ENCODE data around the gene ZNF511. TPM values are rescaled to one million over a fixed set of nuclear protein-coding genes. Genes with fewer than 3 reads are reported as not detected.
A peak's percentile ranks its signal among the peaks of the same experiment; 100 is the strongest.

ZNF511 gene, protein sequence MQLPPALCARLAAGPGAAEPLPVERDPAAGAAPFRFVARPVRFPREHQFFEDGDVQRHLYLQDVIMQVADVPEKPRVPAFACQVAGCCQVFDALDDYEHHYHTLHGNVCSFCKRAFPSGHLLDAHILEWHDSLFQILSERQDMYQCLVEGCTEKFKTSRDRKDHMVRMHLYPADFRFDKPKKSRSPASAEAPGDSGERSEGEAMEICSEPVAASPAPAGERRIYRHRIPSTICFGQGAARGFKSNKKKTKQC
- 83.6 and 89.4 TPM in 2 replicates for total RNA-seq (2021)
- long read RNA-seq, transcript ZNF511-202 (6 exons, 1,520 nt), result major isoform, 122 of 175 reads
- long read RNA-seq, transcript ZNF511-201 (5 exons, 2,004 nt), result minor isoform, 23 of 175 reads
- long read RNA-seq, partial matches to known transcripts, result 6 of 175 reads
- long read RNA-seq, other reads (novel, unspliced or antisense), result 24 of 175 reads

DNA sequence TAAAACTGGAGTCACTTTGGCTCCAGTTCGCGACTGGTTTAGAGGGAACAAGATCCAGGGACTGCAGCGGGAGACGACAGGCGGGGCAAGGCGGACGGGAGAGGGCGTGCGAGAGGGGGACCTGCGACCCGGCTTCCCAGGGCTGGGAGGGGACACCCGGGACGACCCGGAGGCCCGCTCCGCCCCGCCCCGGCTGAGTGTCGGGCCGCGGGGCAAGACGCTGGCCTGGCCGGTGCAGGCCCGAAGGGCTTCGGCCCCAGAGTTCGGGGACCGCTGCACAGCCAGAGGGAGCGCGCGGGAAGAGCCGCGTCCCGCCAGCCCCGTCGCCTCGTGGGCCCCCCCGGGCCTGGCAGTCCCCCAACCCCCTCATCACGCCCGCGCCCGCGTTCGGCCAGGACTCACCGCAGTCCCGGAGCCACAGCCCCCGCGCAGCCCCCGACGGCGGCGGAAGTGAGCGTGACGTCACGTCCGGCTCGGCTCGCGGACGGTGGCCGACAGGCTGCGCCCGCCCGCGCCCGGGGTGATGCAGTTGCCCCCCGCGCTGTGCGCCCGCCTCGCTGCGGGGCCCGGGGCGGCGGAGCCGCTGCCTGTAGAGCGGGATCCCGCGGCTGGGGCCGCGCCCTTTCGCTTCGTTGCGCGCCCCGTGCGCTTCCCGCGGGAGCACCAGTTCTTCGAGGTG, at the start of gene ZNF511, which contains the start of gene TUBGCP2:
Gene ZNF511, plus strand, starts transcription at position 494 of the 679 bp plus-strand sequence. Its CDS starts 30 bp downstream, at position 524.
Gene TUBGCP2, minus strand, starts transcription at position 452 of the 679 bp plus-strand sequence. CDS start 5,931 bp downstream, outside the sequence.
- Histone ChIP-seq H2BK12ac (ENCODE audit: insufficient read length, low read depth, low read length) (no peak within 1 kb of the TSS), H3K79me2 (ENCODE audit: insufficient read depth, low read length) (peaks cover 9% of the 10 kb centered on the region; the same call in 1 of the 2 replicates), H3K9me3 (ENCODE audit: control insufficient read depth, low read depth, low read length) (no peaks in the 10 kb centered on the region), H2AK5ac (ENCODE audit: insufficient read length, low read length) (no peak within 1 kb of the TSS), H3K79me1 (ENCODE audit: insufficient read depth, low read depth, low read length, poor library complexity, severe bottlenecking) (peaks cover 12% of the 10 kb centered on the region), H2BK120ac (ENCODE audit: low read depth, low read length, poor library complexity, severe bottlenecking) (no peak within 1 kb of the TSS), H2BK5ac (ENCODE audit: insufficient read length, low read length) (no peak within 1 kb of the TSS), H4K8ac (replicated peaks; ENCODE audit: insufficient read length, low read depth, low read length) (no peak within 1 kb of the TSS), H3K9ac (ENCODE audit: extremely low read depth, insufficient read length, low read length) (peak within 1 kb of the TSS; percentile 42), H2BK15ac (ENCODE audit: low read depth, low read length) (no peak within 1 kb of the TSS), H3K4me2 (ENCODE audit: insufficient read depth, insufficient read length, low read length) (peak within 1 kb of the TSS; percentile 91), H4K5ac (ENCODE audit: insufficient read length, low read depth, low read length) (no peak within 1 kb of the TSS), H3K56ac (ENCODE audit: insufficient read length, low read depth, low read length) (no peak within 1 kb of the TSS), H4K91ac (ENCODE audit: insufficient read length, low read depth, low read length) (no peak within 1 kb of the TSS), H3T11ph (ENCODE audit: low read length) (no peak within 1 kb of the TSS), H3K4me1 (ENCODE audit: insufficient read depth, low read length) (no peaks in the 10 kb centered on the region), H3K4ac (ENCODE audit: low read depth, low read length) (no peak within 1 kb of the TSS), H2AFZ (ENCODE audit: low read length) (no peak within 1 kb of the TSS), H3K27me3 (ENCODE audit: insufficient read depth, low read length) (no peaks in the 10 kb centered on the region), H3K14ac (ENCODE audit: insufficient read depth, low read length) (peak within 1 kb of the TSS; percentile 90; the same call in 1 of the 2 replicates), H4K20me1 (ENCODE audit: control insufficient read depth, insufficient read depth, insufficient read length) (no peaks in the 10 kb centered on the region), H3K18ac (ENCODE audit: insufficient read length, low read depth, low read length) (peak within 1 kb of the TSS; percentile 78), H3K23me2 (ENCODE audit: insufficient read length, low read depth, low read length, poor library complexity, severe bottlenecking) (peaks cover 9% of the 10 kb centered on the region), H3K27ac (ENCODE audit: insufficient read length, low read depth, low read length) (no peak within 1 kb of the TSS), H2BK20ac (ENCODE audit: low read depth, low read length, poor library complexity, severe bottlenecking) (no peak within 1 kb of the TSS), H3K23ac (ENCODE audit: insufficient read length, low read depth, low read length) (no peak within 1 kb of the TSS)
- DNase-seq, result peak; percentile 85
- Mint-ChIP-seq H3K4me1 (peaks cover 11 to 14% of the 10 kb centered on the region in 2 experiments), H3K27ac (peak within 1 kb of the TSS; percentile 67 to 98 (median 96); a peak in 6 of 7 replicates), H3K27me3 (ENCODE audit: low read depth) (no peaks in the 10 kb centered on the region), H3K36me3 (ENCODE audit: insufficient read depth in 1 of 3, low read depth in 3 of 3) (peaks cover 4 to 34% (median 19%) of the 10 kb centered on the region in 3 experiments), H3K4me3 (peak within 1 kb of the TSS; percentile 93 to 97), H3K9me3 (no peaks in the 10 kb centered on the region; a peak in 3 of 5 replicates)
- whole genome bisulfite sequencing (ENCODE audit: extremely low coverage, insufficient read length, low lambda C conversion rate), result no CpG with 5 or more reads among the region's 89 CpGs
- no peak for TF ChIP-seq CTCF (conservative IDR thresholded peaks at IDR 0.05)
